Osteoblast (primary cell): ENCODE measurements around the gene TNS3. TPM values are rescaled to one million over a fixed set of nuclear protein-coding genes. Genes with fewer than 3 reads are reported as not detected.
"Not testable (repeated sequence)": the region's sequence is repeated elsewhere in the genome, so short reads cannot be mapped to it uniquely, and the experiment has no call there.

Experiments used
- DNase-seq: peaks from one replicate; pipeline ENCODE4 v3.0.0; 2011; ENCODE audit warnings: low spot score, mixed read lengths; ENCODE audit not compliant: insufficient read length; ENCODE audit errors: missing footprints
- H2AFZ ChIP-seq: 2 replicates; pipeline ENCODE4 v1.6.0; 2011; ENCODE audit warnings: mild to moderate bottlenecking, low read length
- H3K27ac ChIP-seq: 2 replicates; pipeline ENCODE4 v1.5.1; 2011; ENCODE audit warnings: mild to moderate bottlenecking, low read depth, low read length, moderate library complexity
- H3K27me3 ChIP-seq: 2 replicates; pipeline ENCODE4 v1.6.0; 2012; ENCODE audit warnings: mild to moderate bottlenecking, control low read depth, inconsistent platforms, low read length, moderate library complexity; ENCODE audit not compliant: insufficient read depth
- H3K36me3 ChIP-seq: 2 replicates; pipeline ENCODE4 v1.5.1; 2011; ENCODE audit warnings: mild to moderate bottlenecking, low read length, control low read depth, moderate library complexity; ENCODE audit not compliant: insufficient read depth
- H3K4me1 ChIP-seq: 2 replicates; pipeline ENCODE4 v1.5.1; 2011; ENCODE audit warnings: mild to moderate bottlenecking, low read length, control low read depth, moderate library complexity; ENCODE audit not compliant: insufficient read depth
- H3K4me2 ChIP-seq: 2 replicates; pipeline ENCODE4 v1.6.0; 2011; ENCODE audit warnings: mild to moderate bottlenecking, low read length; ENCODE audit not compliant: insufficient read depth
- H3K4me3 ChIP-seq: fragments of 200-600 bp; sonication (generic); 3 replicates; pipeline ENCODE4 v1.5.1; 2012; ENCODE audit warnings: mild to moderate bottlenecking, low read length, inconsistent platforms; ENCODE audit not compliant: insufficient read depth
- H3K79me2 ChIP-seq: 2 replicates; pipeline ENCODE4 v1.6.0; 2012; ENCODE audit warnings: mild to moderate bottlenecking, low read length, control low read depth, inconsistent platforms; ENCODE audit not compliant: insufficient read depth
- H3K9me3 ChIP-seq: 2 replicates; pipeline ENCODE4 v1.5.1; 2011; ENCODE audit warnings: low read depth, low read length, control low read depth
- H4K20me1 ChIP-seq: 2 replicates; pipeline ENCODE4 v1.6.0; 2012; ENCODE audit warnings: mild to moderate bottlenecking, low read length, control low read depth; ENCODE audit not compliant: insufficient read depth
- CTCF ChIP-seq: IDR thresholded peaks from 2 replicates; pipeline ENCODE4 v1.5.1; 2011; ENCODE audit warnings: mild to moderate bottlenecking, low read depth, low read length, moderate library complexity; ENCODE audit errors: extremely low read depth
- total RNA-seq: library from RNA; depleted of rRNA; stranded (reverse); fragments of >200 nt; gene quantifications from 2 replicates; pipeline ENCODE4 v1.2.3, GENCODE V29; 2012

Gene TNS3
- total RNA-seq, 1 donor: 67.3 TPM

- H3K36me3 ChIP-seq: peaks cover 15% of the 10 kb centered on the region
- H3K4me1 ChIP-seq: peaks cover 16% of the 10 kb centered on the region
- H4K20me1 ChIP-seq: peaks cover 76% of the 10 kb centered on the region
- no peak overlapping the region for H2AFZ ChIP-seq
- no peak for DNase-seq
- H3K27ac ChIP-seq: no peak overlapping the region
- no peak overlapping the region for H3K4me3 ChIP-seq
- peaks cover 41% of the 10 kb centered on the region for H3K79me2 ChIP-seq
- no peak overlapping the region for H3K4me2 ChIP-seq
- no peak for TF ChIP-seq CTCF
- H3K27me3 ChIP-seq: no peaks in the 10 kb centered on the region
- no peaks in the 10 kb centered on the region for H3K9me3 ChIP-seq
Measured at GRCh38 chr7:47543056-47543455, 38.9 kb downstream of the TNS3 start.

GRCh38 chr7:47542051-47542450 lies 39.9 kb downstream of the TNS3 start:
- H3K27me3 ChIP-seq: no peaks in the 10 kb centered on the region
- TF ChIP-seq CTCF: no peak
- no peak overlapping the region for H3K4me2 ChIP-seq
- H3K27ac ChIP-seq: no peak overlapping the region
- no peak overlapping the region for H3K4me3 ChIP-seq
- peaks cover 42% of the 10 kb centered on the region for H3K79me2 ChIP-seq
- H3K9me3 ChIP-seq: no peaks in the 10 kb centered on the region
- H3K4me1 ChIP-seq: peaks cover 22% of the 10 kb centered on the region
- peaks cover 66% of the 10 kb centered on the region for H4K20me1 ChIP-seq
- DNase-seq: peak; percentile 59
- no peak overlapping the region for H2AFZ ChIP-seq
- H3K36me3 ChIP-seq: peaks cover 13% of the 10 kb centered on the region

- H3K4me3 ChIP-seq, H3K4me2 ChIP-seq, H3K27me3 ChIP-seq, H3K9me3 ChIP-seq, H3K27ac ChIP-seq, H2AFZ ChIP-seq, DNase-seq, H3K36me3 ChIP-seq: not testable (repeated sequence)
- Histone ChIP-seq H4K20me1 (peaks cover 64% of the 10 kb centered on the region), H3K4me1 (peaks cover 25% of the 10 kb centered on the region), H3K79me2 (peaks cover 42% of the 10 kb centered on the region)
Measured at GRCh38 chr7:47541485-47541884, 40.4 kb downstream of the TNS3 start.

- Histone ChIP-seq H2AFZ (no peak overlapping the region), H3K4me2 (no peak overlapping the region), H3K4me3 (no peak overlapping the region), H3K9me3 (no peaks in the 10 kb centered on the region), H3K4me1 (peaks cover 33% of the 10 kb centered on the region), H3K27me3 (no peaks in the 10 kb centered on the region), H3K36me3 (peaks cover 3% of the 10 kb centered on the region), H4K20me1 (peaks cover 60% of the 10 kb centered on the region), H3K27ac (peak overlapping the region; percentile 27), H3K79me2 (peaks cover 45% of the 10 kb centered on the region)
- TF ChIP-seq CTCF: no peak
- peak; percentile 88 for DNase-seq
Measured at GRCh38 chr7:47540387-47541350, 41.2 kb downstream of the TNS3 start.
